ENCODE data around the gene PELO.

PELO gene

GRCh38 chr5:52772668-52773067, 15.0 kb upstream of the PELO start:
- no peak for FAIRE-seq

DNA sequence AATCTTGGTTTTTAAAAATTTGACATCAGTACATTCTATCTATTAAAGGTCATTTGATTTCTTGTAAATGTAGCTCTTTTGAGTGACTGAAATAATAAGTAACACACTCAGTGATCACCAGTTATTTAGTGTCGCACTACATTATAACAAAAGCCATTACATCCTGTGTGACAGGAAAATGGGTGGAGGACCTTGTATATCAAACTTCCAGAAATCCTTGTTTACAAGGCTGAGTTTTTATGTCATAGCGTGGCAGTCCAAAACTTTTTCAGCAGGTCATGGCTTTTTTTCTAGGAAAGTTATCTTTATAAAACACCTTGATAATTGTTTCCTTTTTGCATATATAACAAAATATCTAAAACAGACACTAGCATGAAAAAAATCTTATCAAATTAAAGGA, 14.4 kb upstream of the PELO start:
- FAIRE-seq = no peak

DNA sequence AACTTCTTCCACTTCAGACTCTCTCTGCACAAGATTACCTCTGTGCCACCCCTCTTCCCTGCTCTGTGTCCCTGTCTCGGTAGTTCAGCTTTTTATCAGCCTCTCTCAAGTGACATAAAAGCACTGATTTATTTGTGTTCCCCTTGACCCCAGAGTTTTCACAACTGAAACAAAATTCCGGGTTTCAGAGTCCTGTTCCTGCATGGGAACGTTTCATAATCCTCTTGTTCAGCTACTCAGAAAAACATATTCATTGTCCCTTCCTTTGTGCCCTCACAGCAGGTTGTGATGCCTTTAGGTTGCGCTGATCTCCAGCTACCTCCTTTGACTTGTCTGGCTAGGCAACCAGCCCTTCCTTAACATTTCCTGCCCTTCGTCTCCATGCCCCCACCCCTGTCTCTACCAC, 13.7 kb upstream of the PELO start:
- no peak for FAIRE-seq

GRCh38 chr5:52776116-52776515, 11.6 kb upstream of the PELO start:
- FAIRE-seq = no peak

- no peak for FAIRE-seq
These were observed 10.5 kb upstream of the PELO start for GRCh38 chr5:52777186-52777585.

- FAIRE-seq = no peak
These were observed 8.9 kb upstream of the PELO start for GRCh38 chr5:52778781-52779180.

DNA sequence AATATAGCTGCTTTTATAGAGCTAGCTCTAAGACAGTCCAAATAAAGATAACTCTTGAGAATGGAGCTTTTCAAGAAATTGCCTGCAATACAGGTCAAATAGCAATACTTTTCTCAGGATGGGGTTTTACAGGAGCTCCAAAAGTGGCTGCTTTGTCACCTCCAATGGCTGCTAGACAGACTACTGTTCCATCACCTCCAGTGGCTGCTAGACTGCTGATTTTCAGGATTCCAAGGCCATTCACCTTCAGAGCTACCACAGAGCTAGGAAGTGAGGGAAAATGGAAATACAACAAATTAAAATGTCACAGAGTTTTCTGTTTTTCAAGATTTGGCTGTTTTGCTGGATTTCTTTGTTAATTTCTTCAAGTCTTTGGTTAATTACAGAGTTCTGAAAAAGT, 8.5 kb upstream of the PELO start:
- FAIRE-seq = no peak

GRCh38 chr5:52783226-52783959, 4.3 kb upstream of the PELO start:
- FAIRE-seq = no peak

DNA sequence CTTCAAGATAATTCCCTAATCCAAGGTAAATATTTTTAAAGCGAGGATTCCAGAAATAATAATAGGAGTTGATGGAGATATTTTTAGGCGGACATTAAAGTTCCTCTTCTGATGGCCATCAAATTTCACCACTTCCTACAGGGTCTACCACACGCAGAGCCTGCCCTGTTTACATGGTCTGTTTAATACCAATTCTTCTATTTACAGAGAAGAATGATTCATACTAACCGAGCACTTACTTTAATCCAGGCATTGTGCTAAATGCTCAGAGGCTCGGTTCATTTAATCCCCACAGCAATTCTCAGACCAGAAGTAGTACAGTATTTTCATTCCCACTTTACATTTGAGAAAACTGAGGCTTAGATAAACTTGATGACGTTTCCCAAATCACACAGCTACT, 3.0 kb upstream of the PELO start:
- FAIRE-seq = no peak

- FAIRE-seq = no peak
These were observed 1.3 kb upstream of the PELO start for GRCh38 chr5:52786391-52786790.

GRCh38 chr5:52786949-52787599, 642 bp upstream of the PELO start:
- FAIRE-seq = no peak

GRCh38 chr5:52788505-52788821, 747 bp downstream of the PELO start:
- FAIRE-seq = no peak

DNA sequence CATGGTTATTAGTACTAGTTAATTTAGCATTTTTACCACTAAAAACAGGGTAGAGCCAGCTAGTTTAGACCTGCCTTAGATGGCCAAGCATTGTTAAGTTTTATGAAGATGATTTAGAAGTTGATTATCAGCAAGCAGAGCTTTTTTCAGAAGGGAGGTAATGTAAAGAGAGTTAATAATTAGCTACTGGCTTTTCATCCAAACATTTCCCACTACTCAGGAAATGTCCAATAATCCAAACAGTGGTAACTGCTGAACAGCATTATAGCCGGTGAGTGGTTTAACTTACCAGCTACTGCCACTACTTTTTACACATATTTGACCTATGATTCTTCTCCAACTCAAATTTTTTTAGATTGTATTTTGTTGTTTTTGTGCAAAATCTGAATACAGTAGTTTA, 1.7 kb downstream of the PELO start:
- no peak for FAIRE-seq

DNA sequence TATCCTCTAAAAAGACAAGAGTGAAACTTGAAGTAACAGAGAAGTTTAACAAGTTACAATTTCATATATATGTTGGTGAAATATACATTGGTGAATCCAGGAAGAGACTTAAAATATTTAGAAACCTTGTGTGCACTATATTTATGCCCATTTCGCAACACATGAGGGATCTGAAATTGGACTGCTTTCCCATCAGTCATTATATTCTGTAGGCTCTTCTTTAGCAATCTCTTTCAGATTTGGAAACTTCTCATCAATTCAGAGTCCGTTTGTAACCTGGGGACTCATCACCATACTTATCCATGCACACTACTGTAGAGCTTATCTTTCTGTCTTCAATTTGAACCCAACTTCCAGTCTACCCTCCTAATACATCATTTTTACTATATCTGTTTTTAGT, 2.1 kb downstream of the PELO start:
- no peak for FAIRE-seq

- no peak for FAIRE-seq
These were observed 3.6 kb downstream of the PELO start for GRCh38 chr5:52791366-52791765.

- no peak for FAIRE-seq
These were observed 6.8 kb downstream of the PELO start for GRCh38 chr5:52794519-52794918.

GRCh38 chr5:52796031-52796430, 8.3 kb downstream of the PELO start:
- FAIRE-seq = no peak

- FAIRE-seq = no peak
These were observed 8.9 kb downstream of the PELO start for GRCh38 chr5:52796516-52797103.

DNA sequence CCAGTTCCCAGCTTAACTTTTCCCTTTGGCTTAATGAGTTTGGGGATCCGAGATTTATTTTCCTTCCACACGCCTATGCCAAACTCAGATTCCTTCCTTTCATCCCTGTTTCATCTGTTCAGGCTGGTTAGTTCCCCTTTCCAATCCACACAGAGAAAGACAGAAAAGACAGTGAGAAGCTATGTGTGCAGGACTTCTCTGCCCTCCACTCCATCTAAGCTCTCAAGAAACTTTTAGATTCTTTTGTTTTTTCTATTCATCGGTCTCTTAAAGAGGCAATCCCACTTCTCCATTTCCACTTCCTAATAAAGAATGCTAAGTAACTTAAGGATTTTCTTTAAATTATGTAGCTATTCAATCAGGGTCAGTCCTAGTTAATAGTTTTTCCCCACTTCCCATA, 11.2 kb downstream of the PELO start:
- FAIRE-seq = no peak

- FAIRE-seq = no peak
These were observed 11.8 kb downstream of the PELO start for GRCh38 chr5:52799358-52799982.

DNA sequence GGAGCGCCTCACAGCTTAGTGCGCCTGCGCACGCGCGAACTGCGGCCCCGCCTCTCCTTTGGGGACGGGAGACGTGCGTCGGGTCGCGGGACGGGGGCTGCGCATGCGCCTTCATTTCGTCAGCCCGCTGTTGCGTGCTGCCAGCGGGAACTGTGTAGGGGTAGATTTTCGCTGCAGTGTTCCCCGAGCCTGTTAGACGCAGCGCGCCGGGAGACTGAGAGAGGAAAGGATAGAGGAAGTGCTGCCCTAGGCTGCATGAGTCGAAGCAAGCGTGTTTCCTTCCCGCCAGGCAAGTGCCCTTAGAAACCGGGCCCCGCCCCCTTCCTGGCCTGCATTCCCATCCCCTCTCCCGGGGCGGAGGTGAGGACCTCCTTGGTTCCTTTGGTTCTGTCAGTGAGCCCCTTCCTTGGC, 12.3 kb downstream of the PELO start:
- FAIRE-seq = peak; percentile 21

- FAIRE-seq = no peak
These were observed 12.9 kb downstream of the PELO start for GRCh38 chr5:52800394-52801213.

DNA sequence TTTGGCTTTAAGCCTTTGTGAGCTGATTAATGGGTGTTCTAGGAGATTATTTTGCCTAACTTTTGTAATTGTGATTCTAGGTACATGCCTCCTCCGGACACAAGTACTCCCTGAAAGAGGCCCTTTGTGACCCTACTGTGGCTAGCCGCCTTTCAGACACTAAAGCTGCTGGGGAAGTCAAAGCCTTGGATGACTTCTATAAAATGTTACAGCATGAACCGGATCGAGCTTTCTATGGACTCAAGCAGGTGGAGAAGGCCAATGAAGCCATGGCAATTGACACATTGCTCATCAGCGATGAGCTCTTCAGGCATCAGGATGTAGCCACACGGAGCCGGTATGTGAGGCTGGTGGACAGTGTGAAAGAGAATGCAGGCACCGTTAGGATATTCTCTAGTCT, 13.6 kb downstream of the PELO start:
- FAIRE-seq = no peak
